GM23338 (cell line): ENCODE measurements around the gene ABI3. TPM values are rescaled to one million over a fixed set of nuclear protein-coding genes. Genes with fewer than 3 reads are reported as not detected.

Experiments
- ATAC-seq: fragments of 200-7000 bp; cut with Tn5 transposase; 3 replicates; pipeline ENCODE4 v1.9.1; 2020
- DNase-seq: peaks from one replicate; pipeline ENCODE4 v3.0.0-alpha.2; 2015; ENCODE audit warnings: low spot score
- H2AFZ ChIP-seq: fragments of 200-600 bp; sonication (generic); 2 replicates; pipeline ENCODE4 v1.8.0; 2016; ENCODE audit warnings: antibody characterized with exemption, mild to moderate bottlenecking, moderate library complexity
- H3F3A ChIP-seq: fragments of 200-600 bp; sonication (generic); replicated peaks from 2 replicates; pipeline ENCODE4 v1.8.0; 2017; ENCODE audit warnings: antibody characterized with exemption, mixed run types, low read depth
- H3K27ac ChIP-seq: fragments of 200-600 bp; sonication (generic); 2 replicates; pipeline ENCODE4 v1.6.1; 2016; ENCODE audit warnings: low read depth
- H3K27me3 ChIP-seq: fragments of 200-600 bp; sonication (generic); 2 replicates; pipeline ENCODE4 v1.8.0; 2016; ENCODE audit warnings: mild to moderate bottlenecking, mixed run types, moderate library complexity; ENCODE audit not compliant: insufficient read depth
- H3K36me3 ChIP-seq: fragments of 200-600 bp; sonication (generic); 2 replicates; pipeline ENCODE4 v1.8.0; 2016; ENCODE audit warnings: mild to moderate bottlenecking; ENCODE audit not compliant: insufficient read depth
- H3K4me1 ChIP-seq: fragments of 200-600 bp; sonication (generic); 2 replicates; pipeline ENCODE4 v1.8.0; 2016; ENCODE audit warnings: mild to moderate bottlenecking, moderate library complexity; ENCODE audit not compliant: insufficient read depth
- H3K4me2 ChIP-seq: fragments of 200-600 bp; sonication (generic); 2 replicates; pipeline ENCODE4 v1.7.1; 2017; ENCODE audit warnings: mixed run types
- H3K4me3 ChIP-seq: fragments of 200-600 bp; sonication (generic); 2 replicates; pipeline ENCODE4 v1.6.1; 2016; ENCODE audit warnings: mixed run types
- H3K79me2 ChIP-seq: fragments of 200-600 bp; sonication (generic); replicated peaks from 2 replicates; pipeline ENCODE4 v1.8.0; 2017; ENCODE audit warnings: mild to moderate bottlenecking; ENCODE audit not compliant: insufficient read depth
- H3K9me2 ChIP-seq: fragments of 200-600 bp; sonication (generic); 2 replicates; pipeline ENCODE4 v1.8.0; 2017; ENCODE audit not compliant: insufficient read depth
- H4K20me1 ChIP-seq: fragments of 200-600 bp; sonication (generic); replicated peaks from 2 replicates; pipeline ENCODE4 v1.8.0; 2017; ENCODE audit warnings: mild to moderate bottlenecking; ENCODE audit not compliant: insufficient read depth
- H3K27ac Mint-ChIP-seq: 2 replicates; pipeline ENCODE4 v1.8.0; 2020; ENCODE audit warnings: inconsistent platforms, mild to moderate bottlenecking, moderate library complexity, mixed read lengths
- H3K27me3 Mint-ChIP-seq: 3 replicates; pipeline ENCODE4 v1.8.0; 2022; ENCODE audit warnings: low read depth, mild to moderate bottlenecking, moderate library complexity, mixed read lengths, inconsistent platforms; ENCODE audit not compliant: insufficient read depth, poor library complexity
- H3K36me3 Mint-ChIP-seq: 3 replicates; pipeline ENCODE4 v1.8.0; 2021; ENCODE audit warnings: low read depth, mild to moderate bottlenecking, inconsistent platforms, moderate library complexity, mixed read lengths
- H3K4me1 Mint-ChIP-seq: 3 replicates; pipeline ENCODE4 v1.8.0; 2020; ENCODE audit warnings: mild to moderate bottlenecking, inconsistent platforms, mixed read lengths
- H3K4me3 Mint-ChIP-seq: 3 replicates; pipeline ENCODE4 v1.8.0; 2021; ENCODE audit warnings: moderate library complexity, mild to moderate bottlenecking, inconsistent platforms, mixed read lengths
- H3K9me3 Mint-ChIP-seq: 3 replicates; pipeline ENCODE4 v1.8.0; 2020; ENCODE audit warnings: moderate library complexity, mild to moderate bottlenecking, inconsistent platforms, mixed read lengths
- CREB1 ChIP-seq: fragments of 250-450 bp; sonication (Bioruptor Pico); IDR thresholded peaks from 2 replicates; pipeline ENCODE4 v1.5.0; 2020; ENCODE audit warnings: low read depth, mild to moderate bottlenecking, moderate library complexity
- CTCF ChIP-seq, 2 experiments: fragments of 200-600 bp in 1 of 2; sonication (generic) in 1 of 2; conservative IDR thresholded peaks; 2 replicates each; pipeline versions ENCODE4 v1.5.1 to v1.6.1; 2016 to 2017; ENCODE audit warnings: antibody characterized with exemption in 2 of 2, low read depth in 2 of 2, mild to moderate bottlenecking in 2 of 2, moderate library complexity in 1 of 2
- ETS1 ChIP-seq: IDR thresholded peaks from 2 replicates; pipeline ENCODE4 v1.6.1; 2016; ENCODE audit warnings: antibody characterized with exemption
- EZH2 ChIP-seq: fragments of 200-600 bp; sonication (generic); IDR thresholded peaks from one replicate; pipeline ENCODE4 v1.8.0; 2017; ENCODE audit warnings: antibody characterized with exemption, mild to moderate bottlenecking, low read depth; ENCODE audit not compliant: unreplicated experiment
- JUNB ChIP-seq: IDR thresholded peaks from one replicate; pipeline ENCODE4 v1.6.1; 2016; ENCODE audit warnings: antibody characterized with exemption; ENCODE audit not compliant: unreplicated experiment
- POLR2AphosphoS5 ChIP-seq: IDR thresholded peaks from 2 replicates; pipeline ENCODE4 v1.6.1; 2016; ENCODE audit warnings: antibody characterized with exemption, low read depth
- REST ChIP-seq: IDR thresholded peaks from one replicate; pipeline ENCODE4 v1.6.1; 2018; ENCODE audit warnings: antibody characterized with exemption; ENCODE audit not compliant: unreplicated experiment
- STAT1 ChIP-seq: IDR thresholded peaks from one replicate; pipeline ENCODE4 v1.6.1; 2016; ENCODE audit warnings: antibody characterized with exemption; ENCODE audit not compliant: unreplicated experiment
- ZNF114 ChIP-seq: fragments of 250-450 bp; sonication (Bioruptor Pico); IDR thresholded peaks from 2 replicates; pipeline ENCODE4 v1.5.0; 2020; ENCODE audit warnings: mild to moderate bottlenecking, moderate library complexity
- ZNF331 ChIP-seq: fragments of 250-450 bp; sonication (Bioruptor Pico); IDR thresholded peaks from 2 replicates; pipeline ENCODE4 v1.5.0; 2020; ENCODE audit warnings: low read depth, mild to moderate bottlenecking, moderate library complexity
- polyA plus RNA-seq: library from polyadenylated mRNA; unstranded; fragments of >200 nt; fragmentation: Nextera tagmentation; extraction: Ambion mirVana; gene quantifications from 2 replicates; pipeline ENCODE4 v1.2.1, GENCODE V29; 2016
- total RNA-seq: library from RNA; depleted of rRNA; stranded (reverse); fragments of >200 nt; shearing (Covaris generic); gene quantifications from 2 replicates; pipeline ENCODE4 v1.2.3, GENCODE V29; 2014

Gene ABI3
- total and polyA plus RNA-seq, 2 experiments from 2014 or later = 1.8 to 3.0 TPM

GRCh38 chr17:49255125-49255524 lies 44.6 kb downstream of the ABI3 start (continued):
- TF ChIP-seq CTCF (conservative IDR thresholded peaks at IDR 0.05; ENCODE audit: low read depth in 2 of 2) (no peak), ZNF114 (CRISPR knock-in tag) (no peak), CREB1 (CRISPR knock-in tag) (no peak), JUNB (no peak), STAT1 (no peak), ETS1 (no peak), REST (no peak), POLR2AphosphoS5 (no peak), EZH2 (no peak)

GRCh38 chr17:49258394-49258793 lies 47.9 kb downstream of the ABI3 start:
- no peak overlapping the region for H3K27ac ChIP-seq
- no peaks in the 10 kb centered on the region for H3K9me2 ChIP-seq
- H3K27me3 ChIP-seq = peaks cover 24% of the 10 kb centered on the region
- no peak overlapping the region for H3K4me3 ChIP-seq
- TF ChIP-seq REST (no peak), JUNB (no peak), ZNF331 (CRISPR knock-in tag) (no peak), POLR2AphosphoS5 (no peak), STAT1 (no peak), CREB1 (CRISPR knock-in tag) (no peak)
- Mint-ChIP-seq H3K27ac (no peak overlapping the region), H3K4me1 (peaks cover 8% of the 10 kb centered on the region), H3K9me3 (no peaks in the 10 kb centered on the region; the same call in 2 of the 3 replicates), H3K36me3 (no peaks in the 10 kb centered on the region), H3K4me3 (no peak overlapping the region), H3K27me3 (peaks cover 25% of the 10 kb centered on the region)
- DNase-seq (no peak), ATAC-seq (no peak)
- H3K36me3 ChIP-seq = no peaks in the 10 kb centered on the region
- H3K4me1 ChIP-seq = no peaks in the 10 kb centered on the region
- H3K79me2 ChIP-seq = no peaks in the 10 kb centered on the region
- H2AFZ ChIP-seq = no peak overlapping the region
- no peak overlapping the region for H3K4me2 ChIP-seq
- H4K20me1 ChIP-seq = no peaks in the 10 kb centered on the region
- H3F3A ChIP-seq = no peaks in the 10 kb centered on the region
